H1 (cell line): ENCODE data around the gene NELL1. TPM values are rescaled to one million over a fixed set of nuclear protein-coding genes. Genes with fewer than 3 reads are reported as not detected.

Source experiments
- CTCF ChIA-PET: fragments of 300-600 bp; sonication (Branson Sonifier 250); formaldehyde crosslinking; loops from one replicate; lab custom pipeline; 2021; ENCODE audit not compliant: partially characterized antibody; lab: Charles Lee
- POLR2A ChIA-PET: fragments of 300-600 bp; sonication (Branson Sonifier 250); formaldehyde crosslinking; loops from one replicate; lab custom pipeline; 2021; ENCODE audit warnings: inconsistent platforms; ENCODE audit not compliant: partially characterized antibody; lab: Charles Lee
- DNase-seq, 2 experiments: peaks; one replicate each; pipeline versions ENCODE4 v3.0.0 to v3.0.0-alpha.2; 2010 to 2022; ENCODE audit warnings: low spot score in 2 of 2, low read depth in 1 of 2, mixed read lengths in 1 of 2
- FAIRE-seq: peaks from 2 replicates; lab custom pipeline; 2011; peaks lifted over from hg19 to GRCh38; lab: Jason Lieb, UNC
- H2AFZ ChIP-seq: 2 replicates; pipeline ENCODE4 v1.8.1; 2012; ENCODE audit warnings: low read length, inconsistent platforms
- H2AK5ac ChIP-seq: 2 replicates; pipeline ENCODE4 v1.6.1; 2013; ENCODE audit warnings: low read depth, low read length
- H2BK120ac ChIP-seq: replicated peaks from 2 replicates; pipeline ENCODE3; 2013; ENCODE audit warnings: low read depth, low read length, inconsistent platforms
- H2BK12ac ChIP-seq: 2 replicates; pipeline ENCODE4 v1.6.1; 2013; ENCODE audit warnings: low read depth, low read length
- H2BK15ac ChIP-seq: 2 replicates; pipeline ENCODE4 v1.6.1; 2013; ENCODE audit warnings: low read length
- H2BK20ac ChIP-seq: 2 replicates; pipeline ENCODE4 v1.6.1; 2013; ENCODE audit warnings: low read length
- H2BK5ac ChIP-seq: 2 replicates; pipeline ENCODE4 v1.6.1; 2013; ENCODE audit warnings: low read depth, low read length
- H3K14ac ChIP-seq: 2 replicates; pipeline ENCODE4 v1.6.1; 2013; ENCODE audit warnings: inconsistent platforms; ENCODE audit not compliant: insufficient read length
- H3K18ac ChIP-seq: 2 replicates; pipeline ENCODE4 v1.6.1; 2013; ENCODE audit warnings: low read length; ENCODE audit errors: extremely low read depth
- H3K23ac ChIP-seq: 2 replicates; pipeline ENCODE4 v1.6.1; 2013; ENCODE audit warnings: inconsistent platforms; ENCODE audit not compliant: insufficient read length
- H3K23me2 ChIP-seq: 2 replicates; pipeline ENCODE4 v1.6.1; 2013; ENCODE audit warnings: low read depth, low read length
- H3K27ac ChIP-seq: 2 replicates; pipeline ENCODE4 v1.6.1; 2011; ENCODE audit warnings: low read depth, low read length, inconsistent platforms
- H3K27me3 ChIP-seq, 4 experiments: replicated peaks in 1 of 4; 1 replicate in 1 of 4; 2 replicates in 3 of 4; pipeline versions ENCODE4 v1.6.1 to v1.8.1; 2011 to 2013; ENCODE audit warnings: low read length in 3 of 4, mild to moderate bottlenecking in 3 of 4, inconsistent platforms in 2 of 4, mixed read lengths in 2 of 4, moderate library complexity in 1 of 4; ENCODE audit not compliant: control insufficient read depth in 3 of 4, insufficient read depth in 3 of 4; ENCODE audit errors: extremely low read depth in 1 of 4
- H3K36me3 ChIP-seq, 4 experiments: 2 replicates each; pipeline versions ENCODE4 v1.6.1 to v1.8.1; 2011 to 2013; ENCODE audit warnings: mild to moderate bottlenecking in 4 of 4, low read length in 3 of 4, moderate library complexity in 2 of 4, control low read depth in 1 of 4, inconsistent platforms in 1 of 4; ENCODE audit not compliant: insufficient read depth in 4 of 4, control insufficient read depth in 2 of 4
- H3K4ac ChIP-seq: replicated peaks from 2 replicates; pipeline ENCODE3; 2013; ENCODE audit warnings: low read length, low read depth, mixed read lengths, inconsistent platforms; ENCODE audit not compliant: insufficient read length
- H3K4me1 ChIP-seq, 4 experiments: replicated peaks in 1 of 4; 1 replicate in 1 of 4; 2 replicates in 3 of 4; pipeline versions ENCODE4 v1.6.1 to v1.8.1; 2011 to 2013; ENCODE audit warnings: low read length in 3 of 4, inconsistent platforms in 2 of 4, mixed read lengths in 1 of 4; ENCODE audit not compliant: insufficient read depth in 4 of 4, control insufficient read depth in 3 of 4
- H3K4me2 ChIP-seq, 2 experiments: 2 replicates each; pipeline versions ENCODE4 v1.6.1 to v1.8.1; 2011 to 2013; ENCODE audit warnings: low read depth in 2 of 2, low read length in 2 of 2, control low read depth in 1 of 2, inconsistent platforms in 1 of 2, mild to moderate bottlenecking in 1 of 2; ENCODE audit not compliant: insufficient read depth in 1 of 2
- H3K4me3 ChIP-seq, 4 experiments: fragments of 200-600, 300-600 bp in 1 of 4; sonication (generic), shearing (Covaris generic), sonication (Bioruptor Twin) in 1 of 4; 2 replicates each; pipeline versions ENCODE4 v1.5.1 to v1.8.1; 2011 to 2016; ENCODE audit warnings: low read length in 4 of 4, low read depth in 3 of 4, control low read depth in 2 of 4, inconsistent platforms in 2 of 4, mild to moderate bottlenecking in 2 of 4, mixed read lengths in 1 of 4, moderate library complexity in 1 of 4; ENCODE audit not compliant: insufficient read depth in 2 of 4; ENCODE audit errors: extremely low read depth in 1 of 4
- H3K56ac ChIP-seq: replicated peaks from 2 replicates; pipeline ENCODE3; 2013; ENCODE audit warnings: low read depth, mild to moderate bottlenecking, mixed read lengths, low read length, inconsistent platforms; ENCODE audit not compliant: insufficient read length
- H3K79me1 ChIP-seq: 2 replicates; pipeline ENCODE4 v1.6.1; 2013; ENCODE audit warnings: low read depth, low read length, control low read depth
- H3K79me2 ChIP-seq, 2 experiments: 2 replicates each; pipeline versions ENCODE4 v1.6.1 to v1.8.1; 2012 to 2013; ENCODE audit warnings: low read length in 2 of 2, mild to moderate bottlenecking in 2 of 2, inconsistent platforms in 1 of 2; ENCODE audit not compliant: insufficient read depth in 2 of 2, control insufficient read depth in 1 of 2
- H3K9ac ChIP-seq, 4 experiments: replicated peaks in 1 of 4; 1 replicate in 1 of 4; 2 replicates in 3 of 4; pipeline versions ENCODE4 v1.6.1 to v1.8.1; 2011 to 2013; ENCODE audit warnings: low read depth in 3 of 4, low read length in 3 of 4, control low read depth in 2 of 4, mild to moderate bottlenecking in 2 of 4, moderate library complexity in 2 of 4, inconsistent platforms in 1 of 4; ENCODE audit errors: extremely low read depth in 1 of 4
- H3K9me3 ChIP-seq, 2 experiments: 2 replicates each; pipeline versions ENCODE4 v1.6.1 to v1.8.1; 2012 to 2013; ENCODE audit warnings: mild to moderate bottlenecking in 2 of 2, moderate library complexity in 2 of 2, control low read depth in 1 of 2, inconsistent platforms in 1 of 2, low read depth in 1 of 2, low read length in 1 of 2, mixed read lengths in 1 of 2; ENCODE audit not compliant: insufficient read depth in 2 of 2
- H4K20me1 ChIP-seq, 2 experiments: replicated peaks in 1 of 2; 2 replicates each; pipeline versions ENCODE3 to v1.8.1; 2011 to 2013; ENCODE audit warnings: inconsistent platforms in 2 of 2, low read length in 2 of 2, mild to moderate bottlenecking in 1 of 2; ENCODE audit not compliant: insufficient read depth in 2 of 2, control insufficient read depth in 1 of 2
- H4K5ac ChIP-seq: 2 replicates; pipeline ENCODE4 v1.6.1; 2013; ENCODE audit warnings: low read length, low read depth, mixed read lengths, inconsistent platforms; ENCODE audit not compliant: insufficient read length
- H4K8ac ChIP-seq: 2 replicates; pipeline ENCODE4 v1.8.0; 2013; ENCODE audit warnings: mild to moderate bottlenecking, moderate library complexity, low read length, inconsistent platforms; ENCODE audit not compliant: insufficient read depth; ENCODE audit errors: extremely low read depth
- H4K91ac ChIP-seq: replicated peaks from 2 replicates; pipeline ENCODE3; 2013; ENCODE audit warnings: low read length, mixed read lengths, inconsistent platforms; ENCODE audit not compliant: insufficient read length
- BACH1 ChIP-seq: IDR thresholded peaks from 2 replicates; pipeline ENCODE4 v1.6.1; 2012; ENCODE audit warnings: low read length, improper control_type of control experiment
- CTBP2 ChIP-seq: IDR thresholded peaks from 2 replicates; pipeline ENCODE4 v1.7.0; 2011; ENCODE audit warnings: borderline replicate concordance, mild to moderate bottlenecking, moderate library complexity, mixed read lengths, low read length; ENCODE audit not compliant: insufficient read depth, insufficient read length
- E2F6 ChIP-seq: IDR thresholded peaks from 2 replicates; pipeline ENCODE4 v1.6.1; 2012; ENCODE audit warnings: inconsistent platforms
- NRF1 ChIP-seq: IDR thresholded peaks from 2 replicates; pipeline ENCODE4 v1.6.1; 2011; ENCODE audit warnings: mild to moderate bottlenecking, low read depth, low read length, improper control_type of control experiment
- POLR2A ChIP-seq, 2 experiments: IDR thresholded peaks; 1 replicate in 1 of 2; 2 replicates in 1 of 2; pipeline ENCODE4 v1.6.1; 2011; ENCODE audit warnings: low read depth in 2 of 2, low read length in 2 of 2, mild to moderate bottlenecking in 2 of 2; ENCODE audit errors: control extremely low read depth in 1 of 2
- SP2 ChIP-seq: IDR thresholded peaks from 2 replicates; pipeline ENCODE4 v1.6.1; 2012; ENCODE audit warnings: mild to moderate bottlenecking, low read length, inconsistent platforms
- YY1 ChIP-seq: IDR thresholded peaks from 2 replicates; pipeline ENCODE4 v1.6.1; 2011; ENCODE audit warnings: low read depth, mild to moderate bottlenecking, low read length
- ZNF274 ChIP-seq: IDR thresholded peaks from 2 replicates; pipeline ENCODE4 v1.7.0; 2012; ENCODE audit warnings: low read length, borderline replicate concordance; ENCODE audit errors: extremely low read depth
- WGBS, 2 experiments: shearing (Covaris generic) in 1 of 2; methylation state at CpG; one replicate each; pipeline versions ENCODE4 v1.1.6 to v1.1.7; 2013 to 2015; ENCODE audit warnings: low lambda C conversion rate in 2 of 2, mixed read lengths in 2 of 2, inconsistent platforms in 1 of 2, low coverage in 1 of 2, missing lambda C conversion rate in 1 of 2; ENCODE audit not compliant: insufficient replicate concordance in 2 of 2, insufficient coverage in 1 of 2, insufficient read length in 1 of 2; ENCODE audit errors: extremely low coverage in 1 of 2, missing lambda C conversion rate in 1 of 2; 5-methylcytosine and 5-hydroxymethylcytosine counted together
- polyA plus RNA-seq, 7 experiments: library from polyadenylated mRNA; depleted of rRNA in 3 of 7; stranded (reverse) in 5 of 7; unstranded in 2 of 7; fragments of >200 nt in 5 of 7; fragments of 200-250 nt in 2 of 7; gene quantifications; 1 replicate in 5 of 7; 2 replicates in 1 of 7; 4 replicates in 1 of 7; pipeline versions ENCODE4 v1.2.1 to v1.2.3, GENCODE V29; 2011 to 2013; ENCODE audit warnings: missing spikeins in 2 of 7, mixed read lengths in 2 of 7
- total RNA-seq: library from RNA; stranded (reverse); fragmentation: NEBNext Ultra II Directional; extraction: Animal tissue kit (Norgen Biotek cat#: 25700); gene quantifications from 2 replicates; pipeline ENCODE4 v1.2.1, GENCODE V29; 2021

The NELL1 gene
- total and polyA plus RNA-seq, 2 of the 8 experiments (the other 6 are each of a cell fraction or from before 2014, with no cell fraction given): 0.21 TPM; not detected in 1

GRCh38 chr11:21537980-21538379, 868.6 kb downstream of the NELL1 start:
- Histone ChIP-seq H2AK5ac (no peak overlapping the region), H3K4ac (no peak overlapping the region), H3K23ac (no peak overlapping the region), H3K27me3 (no peaks in the 10 kb centered on the region), H2BK120ac (no peak overlapping the region), H3K9me3 (no peaks in the 10 kb centered on the region), H3K14ac (no peak overlapping the region), H3K23me2 (no peaks in the 10 kb centered on the region), H3K79me2 (no peaks in the 10 kb centered on the region), H3K4me3 (no peak overlapping the region), H2BK15ac (no peak overlapping the region), H4K20me1 (no peaks in the 10 kb centered on the region), H3K9ac (no peak overlapping the region), H3K36me3 (no peaks in the 10 kb centered on the region), H3K4me2 (no peak overlapping the region), H3K79me1 (no peaks in the 10 kb centered on the region), H3K18ac (no peak overlapping the region), H4K91ac (no peak overlapping the region), H4K5ac (no peak overlapping the region), H2BK20ac (no peak overlapping the region), H2BK5ac (no peak overlapping the region), H3K56ac (no peak overlapping the region), H3K4me1 (no peaks in the 10 kb centered on the region), H2AFZ (no peak overlapping the region), H4K8ac (no peak overlapping the region), H2BK12ac (no peak overlapping the region), H3K27ac (no peak overlapping the region)
- ChIA-PET POLR2A (no interaction called here), CTCF (no interaction called here)
- no peak for DNase-seq
- FAIRE-seq: no peak
- 88% methylated on average over 1 of the region's 1 CpG; no CpG with 5 or more reads in 1 of the 2 experiments for WGBS, 2 experiments
- TF ChIP-seq YY1 (no peak), NRF1 (no peak), ZNF274 (no peak), E2F6 (no peak), BACH1 (no peak), SP2 (no peak), POLR2A (IDR thresholded peaks at IDR 0.05; ENCODE audit: control extremely low read depth in 1 of 2, low read depth in 2 of 2, low read length in 2 of 2) (no peak), CTBP2 (no peak)
